Erythroblast (primary cell): Measurements from ENCODE around the gene CDCA7L.

Experiments
- GATA1 ChIP-seq: IDR thresholded peaks from 2 replicates; pipeline ENCODE4 v1.6.1; 2011; ENCODE audit warnings: low read depth, mild to moderate bottlenecking, control low read depth, low read length, moderate library complexity
- POLR2A ChIP-seq: IDR thresholded peaks from 2 replicates; pipeline ENCODE4 v1.6.1; 2011; ENCODE audit warnings: mild to moderate bottlenecking, low read length

DNA sequence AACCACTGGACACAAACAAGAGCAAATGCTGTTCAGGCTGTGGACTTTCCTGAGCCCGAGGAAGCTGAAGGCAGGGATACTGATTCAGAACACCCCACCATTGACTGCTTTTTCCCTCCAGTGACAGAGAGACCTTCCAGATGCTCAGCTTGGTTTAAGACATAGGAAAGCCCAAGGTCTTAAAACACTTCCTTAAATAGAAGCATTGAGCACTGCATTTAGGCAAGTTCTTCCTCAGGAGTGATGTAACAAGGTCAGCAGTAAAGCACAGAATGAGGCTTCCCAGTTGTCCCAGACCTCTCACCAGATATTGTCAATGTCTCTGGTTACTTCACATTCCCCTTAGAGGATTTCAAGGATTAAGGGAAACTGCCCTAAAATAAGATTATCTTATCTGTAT is 19.6 kb upstream of the CDCA7L start:
- TF ChIP-seq POLR2A (no peak), GATA1 (no peak)
